ENCODE data around the gene ZNF423.

- TF ChIP-seq POLR2AphosphoS5 (IDR thresholded peaks at IDR 0.05; ENCODE audit: low read depth, low read length) (no peak), REST (IDR thresholded peaks at IDR 0.05; ENCODE audit: insufficient read depth in 1 of 2, low read depth in 2 of 2, low read length in 2 of 2) (no peak), TAF1 (IDR thresholded peaks at IDR 0.05; ENCODE audit: borderline replicate concordance, insufficient read depth, low read length) (no peak)
Measured at GRCh38 chr16:49453983-49454382, 401.9 kb downstream of the ZNF423 start.

All from PFSK-1 (cell line).